GM19035 (cell line): ENCODE measurements around the gene SULT2A1.
"Not testable (repeated sequence)": the region's sequence is repeated elsewhere in the genome, so short reads cannot be mapped to it uniquely, and the experiment has no call there.

Experiments
- ATAC-seq: cut with Tn5 transposase; IDR thresholded peaks from one replicate; pipeline ENCODE4 v1.9.1; 2021; ENCODE audit not compliant: unreplicated experiment

Gene SULT2A1, protein sequence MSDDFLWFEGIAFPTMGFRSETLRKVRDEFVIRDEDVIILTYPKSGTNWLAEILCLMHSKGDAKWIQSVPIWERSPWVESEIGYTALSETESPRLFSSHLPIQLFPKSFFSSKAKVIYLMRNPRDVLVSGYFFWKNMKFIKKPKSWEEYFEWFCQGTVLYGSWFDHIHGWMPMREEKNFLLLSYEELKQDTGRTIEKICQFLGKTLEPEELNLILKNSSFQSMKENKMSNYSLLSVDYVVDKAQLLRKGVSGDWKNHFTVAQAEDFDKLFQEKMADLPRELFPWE

DNA sequence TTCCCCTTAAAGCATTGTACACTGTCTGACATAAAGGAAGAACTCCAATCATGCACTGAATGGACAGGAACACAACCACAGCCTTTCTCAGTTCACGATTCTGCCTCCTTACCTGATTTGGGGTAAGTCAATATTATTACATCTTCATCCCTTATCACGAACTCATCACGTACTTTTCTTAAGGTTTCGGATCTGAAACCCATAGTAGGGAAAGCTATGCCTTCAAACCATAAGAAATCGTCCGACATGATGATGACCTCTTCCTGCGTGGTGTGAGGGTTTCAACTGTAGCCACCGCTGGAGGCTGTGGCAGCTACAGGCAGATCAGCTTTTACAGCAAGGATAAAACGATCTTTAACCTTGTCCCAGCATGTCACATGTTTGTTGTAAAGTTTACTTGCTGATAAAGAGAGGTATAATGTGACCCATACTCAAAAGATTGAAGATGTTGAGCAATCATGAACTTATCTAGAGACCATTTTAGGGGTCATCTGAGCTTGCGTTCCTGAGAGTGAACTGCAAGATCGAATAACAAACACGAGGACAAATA is at the start of gene SULT2A1:
Gene SULT2A1 (minus strand): TSS at position 306 of the 550 bp plus-strand sequence. CDS start 58 bp downstream, at position 248.
- ATAC-seq: no peak

DNA sequence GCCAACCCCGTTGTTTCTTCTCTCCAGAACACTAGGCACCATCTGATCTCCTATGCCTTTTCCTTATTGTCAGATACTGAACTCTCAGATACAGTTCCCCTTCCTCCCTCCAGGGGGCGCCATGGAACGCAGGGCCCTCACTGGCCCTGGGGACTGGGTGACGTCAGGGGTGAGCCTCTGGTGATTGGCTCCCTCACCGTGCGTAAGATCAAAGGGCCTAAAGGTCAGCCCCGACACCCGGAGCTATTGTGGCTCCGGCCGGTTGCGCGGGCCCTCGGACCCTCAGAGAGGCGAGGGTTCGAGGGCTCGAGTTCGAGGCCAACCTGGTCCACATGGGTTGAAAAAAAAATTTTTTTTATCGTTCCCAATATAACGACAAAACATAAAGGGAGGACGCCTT is 42.5 kb upstream of the SULT2A1 start:
- ATAC-seq: not testable (repeated sequence)

DNA sequence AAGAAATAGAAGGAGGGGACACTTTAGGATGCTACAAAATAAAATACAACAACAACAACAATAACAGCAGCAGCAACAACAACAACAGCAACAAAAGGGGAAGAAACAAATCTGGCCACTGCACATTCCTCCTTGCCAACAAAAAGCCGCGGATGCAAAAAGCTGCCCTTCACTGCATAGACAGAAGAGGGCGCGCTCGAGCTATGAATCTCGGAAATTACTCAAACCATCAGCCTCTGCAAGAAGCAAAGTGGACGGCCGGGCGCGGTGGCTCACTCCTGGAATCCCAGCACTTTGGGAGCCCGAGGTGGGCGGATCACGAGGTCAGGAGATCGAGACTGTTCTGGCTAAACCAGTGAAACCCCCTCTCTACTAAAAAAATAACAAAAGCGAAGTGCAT is 34.0 kb upstream of the SULT2A1 start:
- ATAC-seq: not testable (repeated sequence)

DNA sequence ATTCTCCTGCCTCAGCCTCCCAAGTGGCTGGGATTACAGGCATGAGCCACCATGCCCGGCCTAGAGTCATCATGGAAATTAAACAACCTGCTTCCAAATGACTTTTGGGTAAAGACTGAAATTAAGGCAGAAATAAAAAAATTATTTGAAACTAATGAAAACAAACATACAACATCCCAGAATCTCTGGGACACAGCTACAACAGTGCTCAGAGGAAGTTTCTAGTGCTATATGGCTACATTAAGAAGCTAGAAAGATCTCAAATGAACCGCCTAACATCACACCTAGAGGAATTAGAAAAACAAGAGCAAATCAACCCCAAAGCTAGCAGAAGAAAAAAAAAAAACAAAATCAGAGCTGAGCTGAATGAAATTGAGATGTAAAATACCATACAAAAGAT is 24.1 kb upstream of the SULT2A1 start:
- ATAC-seq: not testable (repeated sequence)

DNA sequence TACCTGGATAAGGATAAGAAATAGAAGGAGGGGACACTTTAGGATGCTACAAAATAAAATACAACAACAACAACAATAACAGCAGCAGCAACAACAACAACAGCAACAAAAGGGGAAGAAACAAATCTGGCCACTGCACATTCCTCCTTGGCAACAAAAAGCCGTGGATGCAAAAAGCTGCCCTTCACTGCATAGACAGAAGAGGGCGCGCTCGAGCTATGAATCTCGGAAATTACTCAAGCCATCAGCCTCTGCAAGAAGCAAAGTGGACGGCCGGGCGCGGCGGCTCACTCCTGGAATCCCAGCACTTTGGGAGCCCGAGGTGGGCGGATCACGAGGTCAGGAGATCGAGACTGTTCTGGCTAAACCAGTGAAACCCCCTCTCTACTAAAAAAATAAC is 23.2 kb upstream of the SULT2A1 start:
- ATAC-seq: not testable (repeated sequence)

DNA sequence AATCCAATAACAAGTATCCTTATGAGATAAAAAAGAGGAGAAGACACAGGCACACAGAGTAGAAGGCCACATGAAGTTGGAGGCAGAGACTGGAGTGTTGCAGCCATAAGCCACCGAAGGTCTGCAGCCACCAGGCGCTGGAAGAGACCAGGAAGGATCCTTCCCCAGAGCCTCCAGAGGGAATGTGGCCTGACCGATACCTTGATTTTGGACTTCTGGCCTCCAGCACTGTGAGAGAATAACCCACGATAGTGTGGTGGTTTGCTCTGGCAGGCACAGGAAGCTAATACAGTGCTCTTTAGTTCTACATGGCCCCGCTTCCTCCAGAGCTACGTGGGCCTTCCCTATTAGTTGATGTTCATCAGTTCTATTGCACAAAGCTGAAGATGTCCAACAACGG is 15.3 kb upstream of the SULT2A1 start:
- no peak for ATAC-seq

DNA sequence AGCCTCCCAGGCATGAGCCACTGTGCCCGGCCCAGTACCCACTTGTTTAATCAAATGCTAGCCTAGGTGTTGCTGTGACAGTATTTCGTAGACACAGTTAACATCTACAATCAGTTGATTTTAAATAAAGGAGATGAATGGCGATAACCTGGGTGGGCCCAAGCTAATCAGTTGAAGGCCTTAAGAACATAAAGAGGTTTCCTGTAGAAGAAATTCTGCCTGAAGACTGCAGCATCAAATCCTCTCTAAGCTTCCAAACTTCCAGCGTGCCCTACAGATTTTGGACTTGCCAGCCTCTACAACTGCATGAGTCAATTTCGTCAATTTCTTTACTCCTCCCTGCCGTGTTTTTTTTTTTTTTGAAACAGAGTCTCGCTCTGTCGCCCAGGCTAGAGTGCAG is 13.2 kb upstream of the SULT2A1 start:
- no peak for ATAC-seq

DNA sequence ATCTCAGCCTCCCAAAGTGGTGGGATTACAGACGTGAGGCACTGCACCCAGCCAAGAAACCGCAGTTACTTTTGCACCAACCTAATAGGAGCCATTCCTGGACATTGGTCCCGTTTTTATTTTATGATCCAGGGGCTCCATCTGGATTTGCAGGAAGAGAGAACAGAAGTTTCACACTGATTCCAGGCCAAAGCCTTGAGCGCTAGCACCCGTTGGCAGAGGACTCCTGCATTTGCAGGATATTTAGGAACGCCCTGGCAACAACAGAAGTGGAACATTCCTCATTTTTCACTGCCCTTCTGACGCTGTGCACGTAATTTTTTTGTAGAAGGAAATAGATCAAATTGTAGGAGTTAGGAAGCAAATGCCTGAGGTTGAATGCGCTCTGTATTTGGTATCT is 11.7 kb upstream of the SULT2A1 start:
- ATAC-seq: no peak

DNA sequence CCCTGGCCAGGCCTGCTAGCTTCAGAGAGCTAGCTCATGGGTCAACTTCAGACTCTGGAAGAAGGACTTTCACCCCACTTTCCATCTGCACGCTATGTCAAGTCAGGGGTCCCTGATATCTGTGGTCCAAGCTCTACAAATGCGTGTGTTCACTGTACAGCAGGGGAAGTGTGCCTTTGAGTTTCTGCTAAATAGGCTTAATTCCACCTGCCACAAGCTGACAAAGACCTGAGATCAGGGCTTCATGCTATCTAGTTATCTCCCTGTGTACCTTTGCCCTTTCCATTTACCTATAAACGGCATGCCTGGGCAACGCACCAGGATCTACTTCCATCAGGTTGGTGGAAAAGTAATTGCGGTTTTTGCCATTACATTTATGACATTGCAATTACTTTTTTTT is 10.7 kb upstream of the SULT2A1 start:
- ATAC-seq: no peak

DNA sequence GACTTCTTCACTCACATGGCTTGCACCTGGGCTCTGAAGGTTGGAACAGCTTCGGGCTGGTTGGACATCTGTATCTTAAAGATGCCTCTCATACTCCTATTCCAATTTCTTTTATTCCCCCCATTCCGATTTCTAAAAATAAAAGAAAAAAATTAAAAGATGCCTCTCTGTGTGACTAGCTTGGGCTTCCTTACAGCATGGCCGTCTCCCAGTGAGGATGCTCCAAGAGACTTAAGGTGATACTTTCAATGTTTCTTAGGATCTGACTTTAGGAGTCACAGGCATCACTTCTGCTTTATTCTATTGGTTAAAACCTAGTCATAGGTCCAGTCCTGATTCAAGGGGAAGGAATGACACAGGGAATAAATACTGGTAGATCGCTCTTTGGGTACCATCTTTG is 9.9 kb upstream of the SULT2A1 start:
- ATAC-seq: no peak

DNA sequence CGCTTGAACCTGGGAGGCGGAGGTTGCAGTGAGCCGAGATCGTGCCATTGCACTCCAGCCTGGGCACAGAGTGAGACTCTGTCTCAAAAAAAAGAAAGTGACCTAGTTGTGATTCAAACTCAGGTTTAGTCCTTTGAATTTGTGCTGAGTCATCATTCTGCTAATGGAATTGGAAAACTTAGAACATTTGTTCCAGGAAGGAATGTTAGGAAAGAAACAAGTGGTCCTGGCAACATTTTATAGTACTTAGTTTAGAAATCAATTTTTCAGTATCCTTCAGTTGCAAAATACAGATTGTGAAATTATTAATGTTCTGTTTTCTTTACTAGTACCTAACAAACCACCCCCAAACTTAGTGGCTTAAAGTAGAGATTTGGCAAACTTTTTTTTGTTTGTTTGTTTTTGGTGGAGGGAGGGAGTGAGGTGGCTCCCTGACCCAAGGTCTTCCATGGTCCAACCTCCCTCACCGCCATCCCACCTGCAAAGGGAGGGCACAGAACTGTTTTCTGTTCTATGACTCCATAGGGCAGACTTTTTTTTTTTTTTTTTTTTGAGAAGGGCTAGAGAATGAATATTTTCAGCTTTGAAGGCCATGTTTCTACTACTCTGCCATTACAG is 9.2 kb upstream of the SULT2A1 start:
- no peak for ATAC-seq

DNA sequence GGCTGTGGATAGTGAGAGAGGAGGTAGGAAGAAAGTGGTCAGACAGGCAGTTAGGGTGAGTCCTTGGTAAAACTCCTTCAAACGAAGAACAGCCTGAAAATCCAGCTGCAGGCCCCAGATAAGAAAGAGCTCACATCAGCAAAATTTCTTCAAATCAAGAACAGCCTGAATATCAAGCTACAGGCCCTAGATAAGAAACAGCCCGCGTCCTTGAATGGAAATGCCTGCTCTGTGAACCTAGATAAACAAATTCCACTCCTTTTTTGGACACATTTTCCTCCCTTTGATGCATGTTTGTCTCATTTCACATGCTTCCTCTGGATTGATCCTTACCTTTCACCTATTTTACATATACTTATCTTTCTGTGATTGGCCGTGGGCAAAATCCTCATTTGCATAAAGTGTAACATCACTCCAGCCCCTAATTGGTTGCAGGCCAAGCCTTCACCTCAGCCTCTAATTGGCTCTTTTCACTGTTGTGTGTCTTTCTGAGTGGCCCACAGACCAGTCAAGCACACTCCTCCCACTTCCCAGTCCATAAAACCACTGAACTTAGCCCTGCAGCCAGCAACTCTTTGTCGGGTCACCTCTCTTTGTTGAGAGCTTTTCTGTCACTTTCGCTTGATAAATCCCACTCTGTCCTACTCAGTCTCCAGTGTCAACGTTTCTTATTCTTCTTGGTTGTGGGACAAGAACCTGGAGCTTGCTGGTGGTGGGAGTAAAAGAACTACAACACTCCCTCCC is 6.0 kb upstream of the SULT2A1 start:
- ATAC-seq: no peak

DNA sequence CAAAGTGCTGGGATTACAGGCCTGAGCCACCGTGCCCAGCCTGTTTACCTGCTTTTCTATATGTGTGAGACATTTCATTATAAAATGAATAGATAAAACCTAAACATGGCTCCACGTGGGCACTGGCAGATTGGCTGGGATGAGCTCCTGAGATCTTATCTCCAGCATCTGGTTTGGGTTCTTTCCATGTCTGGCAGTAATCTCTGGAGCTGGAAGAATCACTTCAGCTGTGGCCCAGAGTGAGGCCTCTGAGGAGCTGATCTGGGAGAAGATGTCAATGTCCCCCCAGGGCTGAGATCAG is 5.5 kb upstream of the SULT2A1 start:
- ATAC-seq: no peak

DNA sequence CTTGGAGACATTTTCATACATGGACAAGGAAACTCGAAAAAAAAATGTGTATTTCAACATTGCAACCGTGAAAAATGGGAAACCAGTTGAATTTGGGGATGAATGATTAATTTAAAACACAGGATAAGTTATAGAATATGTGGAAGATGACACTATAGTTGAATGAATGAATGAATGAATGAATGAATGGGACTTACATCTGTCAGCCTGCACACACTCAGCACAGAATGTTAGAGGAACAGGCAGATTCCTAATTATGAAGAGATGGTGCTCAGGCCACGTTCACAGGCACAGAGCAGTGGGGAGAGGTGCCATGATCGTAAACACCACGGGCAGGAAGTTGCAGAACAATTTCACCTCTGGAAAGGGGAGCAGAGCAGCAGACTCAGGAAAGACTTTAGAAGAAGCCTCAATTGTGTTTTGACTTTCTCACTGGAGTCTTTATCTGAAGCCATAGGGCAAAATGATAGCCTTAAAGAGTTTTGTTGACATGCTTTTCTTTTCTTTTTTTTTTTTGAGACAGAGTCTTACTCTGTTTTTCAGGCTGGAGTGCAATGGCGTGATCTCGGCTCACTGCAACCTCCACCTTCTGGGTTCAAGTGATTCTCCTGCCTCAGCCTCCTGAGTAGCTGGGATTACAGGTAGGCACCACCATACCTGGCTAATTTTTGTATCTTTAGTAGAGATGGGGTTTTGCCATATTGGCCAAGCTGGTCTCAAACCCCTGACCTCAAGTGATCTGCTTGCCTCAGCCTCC is 4.9 kb upstream of the SULT2A1 start:
- no peak for ATAC-seq

DNA sequence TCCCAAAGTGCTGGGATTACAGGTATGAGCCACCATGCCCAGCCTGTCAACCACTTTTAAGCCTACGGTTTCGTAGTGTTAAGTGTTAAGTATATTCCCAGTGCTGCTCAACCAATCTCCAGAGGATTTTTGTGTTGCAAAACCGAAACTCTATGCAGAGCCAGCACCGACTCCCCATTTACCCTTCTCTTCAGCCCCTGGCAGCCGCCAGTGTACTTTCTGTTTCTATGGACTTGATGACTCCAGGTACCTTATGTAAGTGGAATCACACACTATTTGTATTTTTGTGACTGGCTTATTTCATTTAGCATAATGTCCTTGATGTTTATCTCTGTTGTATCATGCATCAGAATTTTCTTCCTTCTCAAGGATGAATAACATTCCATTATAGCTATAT is 1.1 kb downstream of the SULT2A1 start:
- no peak for ATAC-seq

DNA sequence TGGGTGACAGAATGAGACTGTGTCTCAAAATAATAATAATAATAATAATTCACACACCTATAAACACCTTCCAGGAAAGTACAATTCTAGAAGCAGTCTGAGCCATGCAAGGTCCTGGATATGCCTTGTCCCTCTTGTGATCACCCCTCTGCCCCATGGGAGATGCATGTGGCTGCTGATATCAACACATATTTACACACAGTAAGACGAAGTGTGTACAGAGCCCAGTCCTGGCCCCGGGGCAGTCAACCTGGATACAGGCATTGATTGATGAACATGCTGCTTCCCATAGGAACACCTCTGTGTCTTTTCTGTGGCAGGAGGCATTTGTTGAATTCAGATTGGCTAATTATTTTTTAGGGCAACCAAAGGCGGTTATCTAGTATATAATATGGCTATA is 3.2 kb downstream of the SULT2A1 start:
- ATAC-seq: no peak

DNA sequence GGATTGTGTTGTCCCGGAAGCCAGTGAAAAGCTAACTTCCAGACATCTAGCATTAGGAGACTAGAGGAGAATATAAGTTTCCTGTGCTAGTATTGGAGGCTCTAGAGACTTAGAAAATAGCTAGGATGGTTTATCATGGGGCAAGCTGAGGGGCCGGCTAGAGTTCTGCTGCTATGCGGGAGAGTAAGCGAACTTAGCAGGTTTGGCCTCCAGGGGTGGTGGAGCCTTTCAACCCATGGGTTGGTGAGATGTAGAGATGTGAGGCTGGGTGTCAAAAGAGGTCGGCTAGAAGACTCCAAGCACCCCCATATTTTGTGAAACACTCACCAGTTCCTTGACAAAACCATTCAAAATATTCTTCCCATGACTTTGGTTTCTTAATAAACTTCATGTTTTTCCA is 4.4 kb downstream of the SULT2A1 start:
- no peak for ATAC-seq

DNA sequence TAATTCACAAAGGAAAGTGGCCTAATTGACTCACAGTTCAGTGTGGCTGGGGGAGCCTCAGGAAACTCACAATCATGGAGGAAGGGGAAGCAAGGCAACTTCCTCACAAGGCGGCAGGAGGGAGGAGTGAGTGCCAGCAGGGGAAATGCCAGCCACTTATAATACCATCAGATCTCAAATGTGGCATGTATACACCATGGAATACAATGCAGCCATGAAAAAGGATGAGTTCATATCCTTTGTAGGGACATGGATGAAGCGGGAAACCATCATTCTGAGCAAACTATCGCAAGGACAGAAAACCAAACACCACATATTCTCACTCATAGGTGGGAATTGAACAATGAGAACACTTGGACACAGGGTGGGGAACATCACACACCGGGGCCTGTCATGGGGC is 6.7 kb downstream of the SULT2A1 start:
- not testable (repeated sequence) for ATAC-seq

DNA sequence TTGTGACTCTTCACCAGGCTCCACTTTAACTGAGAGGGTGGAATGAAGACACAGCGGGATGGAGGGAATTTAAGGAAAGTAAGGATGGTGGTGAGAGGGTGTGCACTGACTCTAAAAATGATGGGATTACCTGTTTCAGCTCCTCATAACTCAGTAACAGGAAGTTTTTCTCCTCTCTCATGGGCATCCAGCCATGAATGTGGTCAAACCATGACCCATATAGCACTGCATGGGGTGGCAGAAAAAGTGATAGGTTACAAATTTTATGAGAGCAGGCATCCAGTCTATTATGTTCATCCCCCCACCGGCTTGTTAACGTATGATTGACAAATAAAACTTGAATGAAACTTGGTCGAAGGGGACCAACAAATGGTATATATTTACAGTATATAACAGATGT is 7.2 kb downstream of the SULT2A1 start:
- ATAC-seq: no peak

DNA sequence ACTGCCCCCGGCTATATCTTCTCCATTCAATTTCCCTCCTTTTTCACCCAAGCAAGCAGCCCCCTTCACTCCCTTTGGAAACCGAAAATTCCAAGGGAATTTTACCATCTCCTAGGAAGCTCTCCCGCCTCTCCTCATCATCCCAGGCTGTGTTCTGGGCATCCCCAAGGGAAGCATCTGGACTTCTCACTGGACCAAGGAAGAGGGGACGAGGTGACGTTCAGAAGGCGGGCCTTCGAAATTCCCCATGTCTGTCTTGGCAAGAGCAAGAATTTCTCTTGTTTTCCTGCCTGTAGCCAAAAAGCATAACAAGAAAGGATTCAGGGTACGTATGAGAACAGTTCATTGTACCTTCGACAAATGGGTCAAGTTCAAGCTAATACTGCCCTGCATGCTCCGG is 20.9 kb downstream of the SULT2A1 start:
- no peak for ATAC-seq

DNA sequence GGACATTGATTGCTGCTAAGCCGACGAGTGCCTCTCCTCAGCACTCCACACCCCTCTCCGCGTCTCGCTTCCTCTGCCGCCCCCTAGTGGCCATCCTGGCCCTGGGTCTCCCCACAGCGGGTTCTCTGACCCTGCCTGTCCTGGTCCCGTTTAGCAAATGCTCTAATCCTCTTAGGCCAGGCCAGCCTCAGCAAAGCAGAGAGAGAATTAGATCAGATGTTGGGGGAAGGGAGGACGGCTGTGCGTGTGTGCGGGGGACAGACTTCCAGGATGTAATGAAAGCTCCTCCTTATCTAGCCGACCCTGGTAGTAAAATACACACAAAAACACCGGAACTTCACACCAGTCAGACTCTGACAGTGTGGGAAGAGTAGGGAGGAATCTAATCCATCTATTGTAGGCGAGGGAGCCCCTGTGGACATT is 22.6 kb downstream of the SULT2A1 start:
- no peak for ATAC-seq
